Hypothalamus (tissue), 51 donors: ENCODE measurements around the gene PABPC3.

ENCODE experiments used
- DNase-seq, 51 donors: peaks; one replicate each; lab custom pipeline; 2025; lab: John Stamatoyannopoulos, UW

PABPC3 gene

DNA sequence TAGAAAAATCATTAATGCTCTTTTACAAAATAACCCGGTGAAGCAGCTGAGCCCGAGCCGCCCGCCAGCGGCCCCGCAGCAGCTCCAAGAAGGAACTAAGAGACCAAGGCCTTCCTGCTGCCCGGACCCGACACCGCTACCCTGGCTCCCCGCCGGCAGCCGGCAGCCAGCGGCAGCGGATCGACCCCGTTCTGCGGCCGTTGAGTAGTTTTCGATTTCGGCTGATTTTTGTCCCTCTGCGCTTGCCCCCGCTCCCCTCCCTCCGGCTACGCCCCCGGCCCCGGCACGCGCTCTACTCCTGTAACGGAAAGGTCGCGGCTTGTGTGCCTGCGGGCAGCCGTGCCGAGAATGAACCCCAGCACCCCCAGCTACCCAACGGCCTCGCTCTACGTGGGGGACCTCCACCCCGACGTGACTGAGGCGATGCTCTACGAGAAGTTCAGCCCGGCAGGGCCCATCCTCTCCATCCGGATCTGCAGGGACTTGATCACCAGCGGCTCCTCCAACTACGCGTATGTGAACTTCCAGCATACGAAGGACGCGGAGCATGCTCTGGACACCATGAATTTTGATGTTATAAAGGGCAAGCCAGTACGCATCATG, at the start of gene PABPC3:
TSS of gene PABPC3 (plus strand) at position 286 of the 603 bp plus-strand sequence. CDS start at position 349, 63 bp downstream.
- DNase-seq: peak in 12 of 51 donors; percentile 2 to 32 (median 12)

- peak in 9 of 51 donors; percentile 3 to 27 (median 16) for DNase-seq
Measured at GRCh38 chr13:25046274-25046984, 49.5 kb upstream of the PABPC3 start.

- peak in 38 of 51 donors; percentile 4 to 65 (median 26) for DNase-seq
Measured at GRCh38 chr13:25046985-25047511, 48.9 kb upstream of the PABPC3 start.

- DNase-seq: no peak
Measured at GRCh38 chr13:25051065-25051464, 44.9 kb upstream of the PABPC3 start.

DNA sequence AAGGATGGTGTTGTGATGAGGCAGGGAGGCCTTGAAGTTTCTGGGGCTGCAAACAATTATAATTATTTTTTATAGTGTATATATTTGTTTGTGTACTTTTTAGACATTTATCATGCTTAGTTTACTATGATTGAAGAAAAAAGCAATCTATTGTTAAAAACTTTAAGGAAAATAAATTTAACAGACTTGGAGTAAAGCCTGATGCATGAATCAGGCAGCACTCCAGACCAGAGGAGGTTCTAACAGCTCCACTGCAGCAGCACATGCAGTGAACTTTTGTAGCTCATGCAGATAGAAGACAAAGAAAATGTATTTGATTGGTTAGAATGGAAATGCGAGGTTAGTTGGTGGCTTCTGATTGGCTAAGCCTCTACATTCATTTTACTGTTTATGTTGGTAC, 36.8 kb upstream of the PABPC3 start:
- no peak for DNase-seq

- DNase-seq: no peak
Measured at GRCh38 chr13:25059958-25060357, 36.0 kb upstream of the PABPC3 start.

- no peak for DNase-seq
Measured at GRCh38 chr13:25062479-25062878, 33.5 kb upstream of the PABPC3 start.

- no peak for DNase-seq
Measured at GRCh38 chr13:25064396-25064795, 31.5 kb upstream of the PABPC3 start.

DNA sequence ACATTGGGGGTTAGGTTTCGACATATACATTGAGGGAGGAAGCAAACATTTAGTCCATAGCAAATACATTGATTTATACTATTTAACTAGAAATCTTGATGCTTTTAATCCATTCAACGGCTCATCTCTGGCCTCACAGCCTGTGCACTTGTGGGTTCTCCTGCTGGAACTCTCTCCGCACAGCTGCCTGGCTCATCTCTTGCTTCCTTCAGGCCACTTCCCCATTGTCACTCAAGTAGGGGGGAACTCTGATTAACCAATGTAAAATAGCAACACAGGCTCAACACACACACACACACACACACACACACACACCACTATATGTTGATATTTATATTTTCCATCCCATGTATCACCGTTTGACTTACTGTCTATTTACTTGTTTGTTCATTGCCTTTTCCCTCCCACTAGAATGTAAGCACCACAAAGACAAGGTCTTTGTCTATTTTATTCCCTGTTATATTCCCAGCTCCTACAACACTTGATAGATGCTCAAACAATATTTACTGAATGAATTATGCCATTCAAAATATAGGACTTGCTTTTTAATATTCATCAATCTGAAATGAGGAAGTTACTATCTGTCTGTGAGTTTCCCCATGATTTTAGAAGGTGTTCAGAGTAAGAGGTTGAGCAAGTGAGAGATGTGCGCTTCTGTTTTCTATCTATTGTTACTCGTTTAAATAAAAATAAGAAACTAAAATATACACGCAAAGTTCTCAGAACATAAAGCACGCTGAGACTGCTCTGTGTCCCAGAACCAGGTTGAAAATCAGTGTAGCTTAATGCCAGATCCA, 29.8 kb upstream of the PABPC3 start:
- no peak for DNase-seq

DNA sequence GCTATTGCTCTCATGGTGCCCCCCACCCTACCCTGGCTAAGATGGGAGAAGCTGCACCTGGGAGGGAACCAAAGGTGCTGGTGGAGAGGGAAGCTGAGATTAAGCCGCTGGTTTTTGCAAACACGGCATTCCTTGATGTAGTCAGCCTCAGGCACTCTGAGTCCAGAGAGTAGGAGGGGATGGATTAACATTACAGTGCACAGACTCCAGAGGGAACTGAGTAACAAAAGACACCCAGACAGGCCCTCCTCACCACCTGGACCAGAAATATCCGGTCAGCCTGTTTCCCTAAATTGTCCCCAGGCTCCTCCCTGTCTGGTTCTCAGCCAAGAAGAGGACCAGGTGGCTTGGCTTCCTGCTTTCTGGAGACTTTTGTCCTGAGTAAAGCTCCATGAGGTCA, 28.9 kb upstream of the PABPC3 start:
- no peak for DNase-seq

DNA sequence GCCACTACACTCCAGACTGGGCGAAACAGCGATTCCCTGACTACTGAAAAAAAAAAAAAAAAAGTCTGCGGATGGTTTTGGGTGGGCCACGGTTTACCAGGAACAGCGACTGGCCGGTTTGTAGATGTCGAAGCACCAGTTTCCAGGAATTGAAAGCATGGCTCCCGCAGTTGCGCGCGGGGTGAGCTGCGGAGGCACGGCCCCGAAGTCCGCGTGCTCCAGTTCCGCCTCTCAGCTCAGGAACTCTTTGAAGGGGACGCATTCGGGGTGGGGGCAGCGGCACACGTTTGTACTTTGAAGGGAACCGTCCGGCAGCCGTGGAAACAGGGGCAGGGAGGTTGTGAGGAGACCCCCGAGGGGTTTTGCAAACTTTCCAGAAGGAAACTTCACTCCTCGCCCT, 27.1 kb upstream of the PABPC3 start:
- no peak for DNase-seq

- no peak for DNase-seq
Measured at GRCh38 chr13:25069236-25069635, 26.7 kb upstream of the PABPC3 start.

- no peak for DNase-seq
Measured at GRCh38 chr13:25069911-25070310, 26.0 kb upstream of the PABPC3 start.

- no peak for DNase-seq
Measured at GRCh38 chr13:25080773-25081172, 15.2 kb upstream of the PABPC3 start.

DNA sequence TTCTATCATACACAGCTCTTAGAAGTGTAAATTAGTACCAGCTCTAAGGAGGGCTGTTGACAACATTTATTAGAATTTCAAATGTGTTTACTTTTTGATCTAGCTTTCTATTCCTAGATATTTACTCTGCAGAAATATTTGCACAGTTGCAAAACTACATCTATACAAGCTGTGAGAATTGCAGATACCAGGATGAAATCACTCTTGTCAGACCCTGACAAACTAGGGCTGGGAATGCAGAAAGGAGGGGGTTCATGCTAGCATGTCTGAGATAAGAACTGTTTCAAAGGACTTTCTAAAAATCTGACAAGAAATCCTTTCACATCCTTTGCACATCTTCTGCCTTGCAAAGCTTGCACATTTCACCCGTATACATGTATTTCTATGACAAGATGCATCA, 11.8 kb upstream of the PABPC3 start:
- DNase-seq: peak in 1 of 51 donors; percentile 22

DNA sequence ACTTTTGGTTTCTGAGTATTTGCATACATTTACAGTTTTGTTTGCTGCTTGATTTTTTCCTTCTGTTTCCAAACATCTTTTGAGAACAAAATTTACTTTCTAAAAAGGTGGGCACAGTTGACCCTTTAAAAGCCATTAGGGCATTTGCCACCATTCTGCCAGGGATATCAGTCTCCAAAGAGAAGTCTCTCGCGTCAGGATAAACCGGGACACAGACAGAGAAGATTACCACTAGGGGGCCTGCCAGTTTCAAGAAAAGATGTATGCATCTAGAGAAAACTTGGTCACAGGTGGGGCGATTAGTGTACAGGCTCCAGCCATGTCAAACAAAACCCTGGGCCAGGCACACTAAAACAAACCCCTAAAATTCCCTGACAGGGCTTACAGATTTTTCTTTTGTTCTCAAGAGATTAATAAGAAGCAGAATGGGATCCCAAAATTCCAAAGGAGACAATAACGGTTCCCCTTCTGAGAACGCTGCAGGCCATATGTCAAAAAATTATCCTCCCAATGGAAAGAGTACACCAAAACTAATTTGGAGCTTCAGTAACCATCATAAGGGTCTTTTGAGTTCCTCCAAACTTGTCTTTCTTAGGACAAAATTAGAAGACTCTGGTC, 10.7 kb upstream of the PABPC3 start:
- peak in 41 of 51 donors; percentile 1 to 90 (median 29) for DNase-seq

GRCh38 chr13:25088562-25089221, 7.2 kb upstream of the PABPC3 start:
- no peak for DNase-seq

DNA sequence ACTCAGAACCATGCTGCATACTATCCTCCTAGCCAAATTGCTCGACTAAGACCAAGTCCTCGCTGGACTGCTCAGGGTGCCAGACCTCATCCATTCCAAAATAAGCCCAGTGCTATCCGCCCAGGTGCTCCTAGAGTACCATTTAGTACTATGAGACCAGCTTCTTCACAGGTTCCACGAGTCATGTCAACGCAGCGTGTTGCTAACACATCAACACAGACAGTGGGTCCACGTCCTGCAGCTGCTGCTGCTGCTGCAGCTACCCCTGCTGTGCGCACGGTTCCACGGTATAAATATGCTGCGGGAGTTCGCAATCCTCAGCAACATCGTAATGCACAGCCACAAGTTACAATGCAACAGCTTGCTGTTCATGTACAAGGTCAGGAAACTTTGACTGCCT, 1.5 kb downstream of the PABPC3 start:
- DNase-seq: no peak

GRCh38 chr13:25103711-25104110, 7.8 kb downstream of the PABPC3 start:
- DNase-seq: no peak

DNA sequence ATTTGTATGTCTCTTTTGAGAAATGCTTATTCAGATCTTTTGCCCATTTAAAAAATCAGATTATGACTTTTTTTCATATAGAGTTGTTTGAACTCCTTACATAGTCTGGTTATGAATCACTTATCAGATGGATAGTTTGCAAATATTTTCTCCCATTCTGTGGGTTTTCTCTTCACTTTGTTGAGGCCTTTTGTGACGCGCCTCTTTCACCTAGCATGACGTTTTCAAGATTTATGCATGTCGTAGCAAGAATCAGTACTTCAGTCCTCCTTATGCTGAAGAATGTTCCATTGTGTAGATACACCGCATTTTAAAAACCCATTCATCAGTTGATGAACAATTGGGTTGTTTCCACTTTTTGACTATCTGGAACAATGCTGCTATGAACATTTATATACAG, 13.4 kb downstream of the PABPC3 start:
- DNase-seq: no peak
